22Rv1 (cell line): ENCODE results near the gene CFAP90.

Source experiments
- CTCF ChIP-seq: fragments of 450-650 bp; IDR thresholded peaks from 2 replicates; pipeline ENCODE4 v1.5.1; 2017; ENCODE audit warnings: mild to moderate bottlenecking
- ZFX ChIP-seq: fragments of 450-650 bp; IDR thresholded peaks from 2 replicates; pipeline ENCODE4 v1.6.1; 2017; ENCODE audit warnings: antibody characterized with exemption, borderline replicate concordance

- TF ChIP-seq CTCF (no peak), ZFX (no peak)
Observed at GRCh38 chr5:7882926-7883325, 32.0 kb upstream of the CFAP90 start.
